ENCODE results near the gene ZNF296. TPM values are rescaled to one million over a fixed set of nuclear protein-coding genes. Genes with fewer than 3 reads are reported as not detected.

ZNF296 gene
- total RNA-seq, 6 donors from 2014 or later, result 1.5 to 7.3 (median 2.4) TPM

DNA sequence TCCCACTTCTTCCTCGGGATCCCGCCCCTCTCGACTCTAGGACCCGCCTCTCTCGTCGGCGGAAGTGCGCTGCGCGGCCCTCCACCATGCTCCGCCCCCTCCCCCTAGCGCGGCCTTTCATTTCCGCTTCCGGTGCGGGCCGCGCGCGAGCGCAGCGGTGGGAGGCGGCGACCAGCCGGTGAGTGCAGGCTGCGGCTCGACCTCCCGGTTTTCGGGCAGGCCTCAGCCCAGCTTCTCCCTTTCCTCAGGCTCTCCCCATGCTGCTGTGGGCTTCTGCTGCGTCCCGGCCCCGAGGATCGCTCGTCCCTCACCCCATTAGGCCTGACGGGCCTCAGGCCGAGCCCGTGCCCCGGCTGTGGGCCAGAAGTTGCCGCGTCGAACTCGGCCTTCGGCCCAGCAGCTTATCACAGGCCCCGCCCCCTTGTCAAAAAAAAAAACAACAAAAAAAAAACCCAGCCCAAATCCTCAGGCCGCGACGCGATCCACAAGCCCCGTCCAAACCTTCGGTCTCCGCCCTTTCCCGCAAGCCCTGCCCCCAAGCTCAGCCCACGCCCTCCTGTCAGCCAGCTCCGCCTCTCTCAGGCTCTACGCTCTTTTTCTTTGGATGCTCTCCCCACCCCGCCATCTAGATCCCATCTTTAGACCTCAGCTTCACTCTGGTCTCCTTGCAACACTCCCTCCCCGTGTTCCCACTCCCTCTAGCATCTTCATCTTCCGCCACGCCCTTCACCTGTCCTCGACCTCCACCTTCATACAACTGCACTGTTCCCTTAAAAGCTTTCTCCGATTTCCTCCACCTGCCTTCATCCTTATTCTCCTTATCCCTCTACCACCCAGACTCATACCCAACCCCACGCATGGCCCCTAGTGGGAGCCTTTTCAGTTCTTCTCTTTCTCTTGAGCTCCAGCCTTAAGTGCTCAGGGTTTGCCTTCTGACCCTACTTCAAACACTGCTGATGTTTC, 37.1 kb downstream of the ZNF296 start, which contains the start of gene CLASRP:
Gene CLASRP (plus strand): TSS at position 115 of the 963 bp plus-strand sequence. CDS start 1,168 bp downstream, outside the sequence.
- Histone ChIP-seq H3K36me3 (peaks cover 0 to 68% (median 49%) of the 10 kb centered on the region in 4 donors), H3K4me3 (peak within 1 kb of the TSS; percentile 68 to 100 (median 84)), H3K4me1 (peaks cover 18 to 35% (median 28%) of the 10 kb centered on the region in 4 donors), H3K9me3 (no peaks in the 10 kb centered on the region), H3K27me3 (no peaks in the 10 kb centered on the region), H3K27ac (peak within 1 kb of the TSS; percentile 93 to 96 (median 95))
- peak; percentile 90 to 97 for DNase-seq
- TF ChIP-seq, protein P1, sequence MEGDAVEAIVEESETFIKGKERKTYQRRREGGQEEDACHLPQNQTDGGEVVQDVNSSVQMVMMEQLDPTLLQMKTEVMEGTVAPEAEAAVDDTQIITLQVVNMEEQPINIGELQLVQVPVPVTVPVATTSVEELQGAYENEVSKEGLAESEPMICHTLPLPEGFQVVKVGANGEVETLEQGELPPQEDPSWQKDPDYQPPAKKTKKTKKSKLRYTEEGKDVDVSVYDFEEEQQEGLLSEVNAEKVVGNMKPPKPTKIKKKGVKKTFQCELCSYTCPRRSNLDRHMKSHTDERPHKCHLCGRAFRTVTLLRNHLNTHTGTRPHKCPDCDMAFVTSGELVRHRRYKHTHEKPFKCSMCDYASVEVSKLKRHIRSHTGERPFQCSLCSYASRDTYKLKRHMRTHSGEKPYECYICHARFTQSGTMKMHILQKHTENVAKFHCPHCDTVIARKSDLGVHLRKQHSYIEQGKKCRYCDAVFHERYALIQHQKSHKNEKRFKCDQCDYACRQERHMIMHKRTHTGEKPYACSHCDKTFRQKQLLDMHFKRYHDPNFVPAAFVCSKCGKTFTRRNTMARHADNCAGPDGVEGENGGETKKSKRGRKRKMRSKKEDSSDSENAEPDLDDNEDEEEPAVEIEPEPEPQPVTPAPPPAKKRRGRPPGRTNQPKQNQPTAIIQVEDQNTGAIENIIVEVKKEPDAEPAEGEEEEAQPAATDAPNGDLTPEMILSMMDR (IDR thresholded peaks at IDR 0.05), result peak in 1 of 6 experiments; percentile 9
- TF ChIP-seq POLR2A (IDR thresholded peaks at IDR 0.05) (peak; percentile 78 to 96 (median 92)), POLR2AphosphoS5 (IDR thresholded peaks at IDR 0.05) (peak; percentile 96 to 97), EP300 (IDR thresholded peaks at IDR 0.05) (no peak)
- WGBS, 2 donors, result 3 to 4% methylated on average over 36 to 62 of the region's 62 CpGs
- ATAC-seq (ENCODE audit: low FRiP score in 2 of 2), result peak; percentile 96 to 99

DNA sequence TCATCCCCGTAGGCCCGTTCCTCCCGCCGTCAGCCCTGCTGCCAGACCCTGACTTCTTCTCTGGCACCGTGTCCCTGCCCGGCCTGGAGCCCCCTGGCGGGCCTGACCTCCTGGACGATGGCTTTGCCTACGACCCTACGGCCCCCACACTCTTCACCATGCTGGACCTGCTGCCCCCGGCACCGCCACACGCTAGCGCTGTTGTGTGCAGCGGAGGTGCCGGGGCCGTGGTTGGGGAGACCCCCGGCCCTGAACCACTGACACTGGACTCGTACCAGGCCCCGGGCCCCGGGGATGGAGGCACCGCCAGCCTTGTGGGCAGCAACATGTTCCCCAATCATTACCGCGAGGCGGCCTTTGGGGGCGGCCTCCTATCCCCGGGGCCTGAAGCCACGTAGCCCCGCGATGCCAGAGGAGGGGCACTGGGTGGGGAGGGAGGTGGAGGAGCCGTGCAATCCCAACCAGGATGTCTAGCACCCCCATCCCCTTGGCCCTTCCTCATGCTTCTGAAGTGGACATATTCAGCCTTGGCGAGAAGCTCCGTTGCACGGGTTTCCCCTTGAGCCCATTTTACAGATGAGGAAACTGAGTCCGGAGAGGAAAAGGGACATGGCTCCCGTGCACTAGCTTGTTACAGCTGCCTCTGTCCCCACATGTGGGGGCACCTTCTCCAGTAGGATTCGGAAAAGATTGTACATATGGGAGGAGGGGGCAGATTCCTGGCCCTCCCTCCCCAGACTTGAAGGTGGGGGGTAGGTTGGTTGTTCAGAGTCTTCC, 38.7 kb downstream of the ZNF296 start:
- TF ChIP-seq EP300 (IDR thresholded peaks at IDR 0.05) (no peak), POLR2A (IDR thresholded peaks at IDR 0.05) (no peak), POLR2AphosphoS5 (IDR thresholded peaks at IDR 0.05) (no peak)
- TF ChIP-seq, protein P1 (IDR thresholded peaks at IDR 0.05), result no peak
- DNase-seq (peak in 1 of 2 donors; percentile 80), ATAC-seq (ENCODE audit: low FRiP score in 2 of 2) (no peak)
- Histone ChIP-seq H3K4me1 (peaks cover 18 to 35% (median 28%) of the 10 kb centered on the region in 4 donors), H3K27me3 (no peaks in the 10 kb centered on the region), H3K9me3 (no peaks in the 10 kb centered on the region), H3K36me3 (peaks cover 2 to 64% (median 46%) of the 10 kb centered on the region in 4 donors), H3K4me3 (no peak overlapping the region), H3K27ac (peak overlapping the region in 1 of 4 donors; percentile 96)
- 93 to 96% methylated on average over 22 to 37 of the region's 37 CpGs for WGBS, 2 donors

DNA sequence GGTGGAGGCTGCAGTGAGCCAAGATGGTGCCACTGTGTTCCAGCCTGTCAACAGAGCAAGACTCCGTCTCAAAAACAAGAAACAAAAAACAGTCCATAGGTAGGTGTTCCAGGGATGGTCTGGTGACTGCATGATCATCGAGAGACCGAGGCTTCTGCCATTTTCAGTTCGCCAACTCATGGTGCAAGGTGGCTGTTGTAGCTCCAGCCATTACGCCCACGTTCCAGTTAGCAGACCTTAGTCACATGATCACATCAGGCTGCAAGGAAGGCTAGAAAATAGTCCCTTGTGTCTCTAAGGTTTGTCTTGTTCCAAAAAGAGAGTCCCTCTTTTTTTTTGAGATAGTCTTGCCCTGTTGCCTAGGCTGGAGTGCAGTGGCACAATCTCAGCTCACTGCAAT, 40.5 kb downstream of the ZNF296 start:
- no peak for DNase-seq
- 97% methylated on average over 6 of the region's 6 CpGs for WGBS, 2 donors
- TF ChIP-seq POLR2AphosphoS5 (IDR thresholded peaks at IDR 0.05) (no peak), EP300 (IDR thresholded peaks at IDR 0.05) (no peak), POLR2A (IDR thresholded peaks at IDR 0.05) (no peak)
- TF ChIP-seq, protein P1 (IDR thresholded peaks at IDR 0.05), result no peak
- Histone ChIP-seq H3K36me3 (peaks cover 2 to 61% (median 41%) of the 10 kb centered on the region in 4 donors), H3K4me1 (peaks cover 14 to 23% (median 17%) of the 10 kb centered on the region in 4 donors), H3K27me3 (no peaks in the 10 kb centered on the region), H3K4me3 (no peak overlapping the region), H3K27ac (no peak overlapping the region), H3K9me3 (no peaks in the 10 kb centered on the region)
- ATAC-seq (ENCODE audit: low FRiP score in 2 of 2), result no peak

DNA sequence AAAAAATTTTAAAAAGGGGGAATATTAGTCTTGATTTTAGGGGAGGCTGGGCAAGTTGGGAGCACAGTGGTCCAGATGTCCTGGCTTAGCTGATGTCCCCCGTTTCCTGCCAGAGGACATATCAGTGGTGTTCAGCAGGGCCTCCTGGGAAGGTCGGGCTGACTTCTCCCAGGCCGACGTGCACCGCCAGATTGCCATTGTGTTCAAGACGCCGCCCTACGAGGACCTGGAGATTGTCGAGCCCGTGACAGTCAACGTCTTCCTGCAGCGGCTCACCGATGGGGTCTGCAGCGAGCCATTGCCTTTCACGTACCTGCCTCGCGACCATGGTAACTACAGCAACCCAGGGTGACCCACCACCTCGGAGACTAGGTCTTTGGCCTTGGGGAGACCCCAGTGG, 43.9 kb downstream of the ZNF296 start:
- Histone ChIP-seq H3K9me3 (no peaks in the 10 kb centered on the region), H3K27ac (no peak overlapping the region), H3K4me1 (no peaks in the 10 kb centered on the region), H3K27me3 (no peaks in the 10 kb centered on the region), H3K36me3 (peaks cover 2 to 84% (median 63%) of the 10 kb centered on the region in 4 donors), H3K4me3 (no peak overlapping the region)
- DNase-seq (no peak), ATAC-seq (ENCODE audit: low FRiP score in 2 of 2) (no peak)
- TF ChIP-seq, protein P1 (IDR thresholded peaks at IDR 0.05), result no peak
- TF ChIP-seq EP300 (IDR thresholded peaks at IDR 0.05) (no peak), POLR2A (IDR thresholded peaks at IDR 0.05) (no peak), POLR2AphosphoS5 (IDR thresholded peaks at IDR 0.05) (no peak)
- WGBS, 2 donors, result 88 to 97% methylated on average over 10 to 18 of the region's 18 CpGs

Data from upper lobe of left lung (tissue), 6 donors.